DMS153 treated with DMSO at 0.1 percent for 48 hours (cell line): ENCODE results near the gene UGT1A5.
"Not testable (repeated sequence)": the region's sequence is repeated elsewhere in the genome, so short reads cannot be mapped to it uniquely, and the experiment has no call there.

ENCODE experiments used
- DNase-seq: peaks from one replicate; lab custom pipeline; 2025; ENCODE audit not compliant: unreplicated experiment; lab: John Stamatoyannopoulos, UW

UGT1A5 gene

DNA sequence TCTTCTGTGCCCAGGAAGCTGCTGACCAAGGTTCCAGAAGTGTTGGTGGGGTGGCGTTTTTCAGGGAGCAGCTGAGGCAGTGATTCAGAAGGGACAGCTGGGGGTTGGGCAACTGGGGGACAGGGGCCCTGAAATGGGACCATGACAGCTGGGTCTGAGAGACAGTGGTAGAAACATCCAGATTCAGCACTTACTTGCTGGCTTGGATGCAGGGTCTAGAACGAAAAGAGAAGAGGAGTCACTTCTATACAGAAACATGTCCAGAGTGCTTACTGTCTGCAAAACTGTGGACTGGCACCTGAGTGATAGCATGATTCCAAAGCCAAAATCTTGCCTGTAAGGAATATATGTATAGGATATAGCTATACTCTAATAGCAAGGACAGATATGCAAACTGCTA, 33.1 kb downstream of the UGT1A5 start:
- DNase-seq, result not testable (repeated sequence)

- no peak for DNase-seq
Measured at GRCh38 chr2:233746475-233747282, 34.0 kb downstream of the UGT1A5 start.

- DNase-seq, result no peak
Measured at GRCh38 chr2:233747283-233747544, 34.5 kb downstream of the UGT1A5 start.

GRCh38 chr2:233750689-233751088, 38.0 kb downstream of the UGT1A5 start:
- DNase-seq, result not testable (repeated sequence)

DNA sequence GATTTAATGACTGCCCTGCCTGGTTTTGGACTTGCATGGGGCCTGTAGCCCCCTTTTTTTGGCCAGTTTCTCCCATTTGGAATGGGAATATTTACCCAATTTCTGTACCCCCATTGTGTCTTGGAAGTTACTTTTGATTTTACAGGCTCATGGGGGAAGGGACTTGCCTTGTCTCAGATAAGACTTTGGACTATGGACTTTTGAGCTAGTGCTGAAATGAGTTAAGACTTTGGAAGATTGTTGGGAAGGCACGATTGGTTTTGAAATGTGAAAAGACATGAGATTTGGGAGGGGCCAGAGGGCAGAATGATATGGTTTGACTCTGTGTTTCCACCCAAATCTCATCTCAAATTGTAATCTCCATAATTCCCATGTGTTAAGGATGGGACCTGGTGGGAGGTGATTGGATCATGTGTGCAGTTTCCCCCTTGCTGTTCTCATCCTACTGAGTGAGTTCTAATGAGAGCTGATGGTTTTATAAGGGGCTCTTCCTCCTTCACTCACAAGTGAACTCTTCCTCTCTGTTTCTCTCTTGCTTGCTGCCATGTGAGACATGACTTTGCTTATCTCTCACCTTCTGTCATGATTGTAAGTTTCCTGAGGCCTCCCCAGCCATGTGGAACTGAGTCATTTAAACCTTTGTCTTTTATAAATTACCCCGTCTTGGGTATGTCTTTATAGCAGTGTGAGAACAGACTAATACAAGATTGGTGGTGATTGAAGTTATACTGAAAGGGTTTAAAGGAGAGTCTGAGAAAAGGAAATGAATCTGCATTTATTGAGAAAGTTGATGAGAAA, 38.7 kb downstream of the UGT1A5 start:
- DNase-seq, result not testable (repeated sequence)

DNA sequence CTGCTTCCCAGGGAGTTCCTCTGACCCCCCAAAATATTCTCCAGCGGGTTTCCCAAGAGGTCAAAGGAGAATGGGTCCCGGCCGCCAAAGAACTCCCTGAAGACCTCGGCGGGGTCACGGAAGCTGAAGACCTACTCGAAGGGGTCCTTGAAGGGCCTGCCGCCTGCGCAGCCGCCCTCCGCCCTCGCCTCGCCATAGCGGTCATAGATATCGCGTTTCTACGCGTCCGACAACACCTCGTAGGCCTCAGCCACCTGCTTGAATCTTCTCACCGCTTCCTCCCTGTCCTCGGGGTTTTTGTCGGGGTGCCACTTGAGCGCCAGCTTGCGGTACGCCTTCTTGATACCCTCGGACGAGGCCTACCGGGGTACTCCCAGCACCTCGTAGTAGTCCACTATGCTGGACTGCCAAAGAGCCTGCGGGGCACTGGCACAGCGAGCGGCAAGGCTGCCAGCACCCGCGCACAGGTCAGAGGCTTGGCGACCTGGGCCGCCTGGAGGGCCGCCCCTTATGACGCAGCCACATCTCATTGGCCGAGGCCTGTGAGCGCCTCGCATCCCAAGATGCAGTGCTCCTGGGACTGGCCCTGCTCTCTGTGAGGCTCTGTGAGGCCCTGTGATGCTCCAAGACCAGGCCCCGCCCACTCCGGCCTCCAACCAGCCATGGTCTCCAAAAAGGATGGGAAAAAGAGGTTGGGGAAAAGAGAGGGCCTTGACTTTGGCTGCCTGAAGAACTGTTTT, 42.3 kb downstream of the UGT1A5 start:
- DNase-seq, result no peak

DNA sequence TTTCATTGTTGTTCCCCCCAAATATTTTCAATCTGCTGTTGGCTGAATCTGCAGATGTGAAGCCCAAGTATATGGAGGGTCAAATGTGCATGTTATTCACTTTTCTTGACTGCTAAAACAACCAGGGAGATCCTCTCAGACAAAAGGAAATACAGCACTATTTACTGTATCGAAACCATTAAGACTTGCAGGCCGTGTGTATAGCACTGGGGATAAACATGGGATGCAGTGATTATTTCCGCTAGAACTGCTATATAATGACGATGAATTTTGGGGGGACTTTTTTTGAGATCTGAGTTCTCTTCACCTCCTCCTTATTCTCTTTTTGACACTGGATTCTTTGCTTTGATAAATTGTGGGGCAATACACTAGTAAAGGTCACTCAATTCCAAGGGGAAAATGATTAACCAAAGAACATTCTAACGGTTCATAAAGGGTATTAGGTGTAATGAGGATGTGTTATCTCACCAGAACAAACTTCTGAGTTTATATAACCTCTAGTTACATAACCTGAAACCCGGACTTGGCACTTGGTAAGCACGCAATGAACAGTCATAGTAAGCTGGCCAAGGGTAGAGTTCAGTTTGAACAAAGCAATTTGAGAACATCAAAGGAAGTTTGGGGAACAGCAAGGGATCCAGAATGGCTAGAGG, 43.8 kb downstream of the UGT1A5 start:
- DNase-seq, result no peak

DNA sequence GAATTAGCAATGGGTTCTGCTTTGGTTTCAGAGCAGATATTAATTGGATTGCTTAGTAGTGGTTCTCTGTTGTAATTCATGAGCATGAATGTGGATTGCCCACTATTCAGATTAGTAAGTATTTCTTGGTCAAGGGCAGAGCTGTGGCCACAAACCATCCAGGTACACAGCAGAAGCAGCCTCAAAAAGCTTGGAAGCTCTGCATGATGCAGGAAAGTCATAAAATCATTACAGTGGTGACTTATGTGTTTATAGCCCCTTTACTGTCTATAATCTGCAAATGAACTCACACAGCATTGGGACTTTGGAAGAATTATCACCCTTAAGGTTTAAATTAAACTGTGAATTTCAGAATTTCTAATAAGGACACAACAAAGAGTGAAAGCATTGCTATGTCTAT, 45.4 kb downstream of the UGT1A5 start:
- DNase-seq, result no peak

DNA sequence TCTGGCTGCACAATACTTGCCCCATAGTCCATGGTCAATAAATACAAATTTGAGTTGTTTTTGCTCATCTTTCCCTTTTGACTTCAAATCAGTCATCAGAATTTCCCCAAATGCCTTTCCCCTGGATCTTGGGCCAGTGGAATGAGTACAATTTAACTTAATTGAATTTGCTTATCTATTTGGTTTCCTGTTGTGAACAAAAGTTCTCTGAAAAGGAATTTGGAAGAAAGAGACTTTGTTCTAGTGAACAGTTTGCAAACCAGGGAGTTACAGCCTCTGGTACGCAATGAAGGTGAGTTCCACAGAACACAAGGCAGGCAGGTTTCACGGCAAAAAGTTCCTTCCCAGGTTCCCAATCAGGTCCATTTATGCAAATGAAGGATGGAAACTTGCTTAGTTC, 46.1 kb downstream of the UGT1A5 start:
- no peak for DNase-seq

DNA sequence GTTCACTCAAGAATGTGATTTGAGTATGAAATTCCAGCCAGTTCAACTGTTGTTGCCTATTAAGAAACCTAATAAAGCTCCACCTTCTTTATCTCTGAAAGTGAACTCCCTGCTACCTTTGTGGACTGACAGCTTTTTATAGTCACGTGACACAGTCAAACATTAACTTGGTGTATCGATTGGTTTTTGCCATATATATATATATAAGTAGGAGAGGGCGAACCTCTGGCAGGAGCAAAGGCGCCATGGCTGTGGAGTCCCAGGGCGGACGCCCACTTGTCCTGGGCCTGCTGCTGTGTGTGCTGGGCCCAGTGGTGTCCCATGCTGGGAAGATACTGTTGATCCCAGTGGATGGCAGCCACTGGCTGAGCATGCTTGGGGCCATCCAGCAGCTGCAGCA, 47.3 kb downstream of the UGT1A5 start, which contains the start of gene UGT1A1:
Gene UGT1A1, plus strand, starts transcription at position 228 of the 400 bp plus-strand sequence. Its CDS starts 18 bp downstream, at position 246.
- no peak for DNase-seq

DNA sequence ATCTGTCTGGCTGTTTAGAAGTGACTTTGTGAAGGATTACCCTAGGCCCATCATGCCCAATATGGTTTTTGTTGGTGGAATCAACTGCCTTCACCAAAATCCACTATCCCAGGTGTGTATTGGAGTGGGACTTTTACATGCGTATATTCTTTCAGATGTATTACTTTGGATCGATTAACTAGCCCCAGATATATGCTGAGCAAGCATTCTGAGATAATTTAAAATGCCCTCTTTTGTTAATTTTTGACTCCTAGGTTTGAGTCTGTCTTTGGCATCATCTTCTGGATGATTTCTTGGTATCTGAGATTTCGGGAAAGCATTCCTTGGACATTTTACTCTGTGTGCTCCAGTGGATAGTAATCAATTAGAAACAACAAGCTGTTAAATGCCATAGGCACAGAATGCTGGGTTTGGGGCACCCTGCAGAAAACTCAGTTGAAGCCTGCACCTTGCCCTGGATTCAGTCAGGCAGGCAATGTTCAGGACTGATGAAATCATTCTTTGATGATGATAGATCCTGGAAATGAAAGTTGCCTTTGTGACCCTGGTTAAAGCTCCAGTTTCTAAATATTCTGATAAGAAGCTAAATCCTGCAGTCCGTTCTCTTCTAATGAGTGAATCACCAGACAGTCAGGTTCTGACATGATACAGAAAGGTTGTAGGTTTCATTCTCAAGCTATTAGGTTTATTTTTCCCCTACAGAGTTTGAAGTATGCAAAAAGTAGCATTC, 48.5 kb downstream of the UGT1A5 start:
- DNase-seq, result no peak

- DNase-seq, result no peak
Measured at GRCh38 chr2:233764264-233764663, 51.6 kb downstream of the UGT1A5 start.

DNA sequence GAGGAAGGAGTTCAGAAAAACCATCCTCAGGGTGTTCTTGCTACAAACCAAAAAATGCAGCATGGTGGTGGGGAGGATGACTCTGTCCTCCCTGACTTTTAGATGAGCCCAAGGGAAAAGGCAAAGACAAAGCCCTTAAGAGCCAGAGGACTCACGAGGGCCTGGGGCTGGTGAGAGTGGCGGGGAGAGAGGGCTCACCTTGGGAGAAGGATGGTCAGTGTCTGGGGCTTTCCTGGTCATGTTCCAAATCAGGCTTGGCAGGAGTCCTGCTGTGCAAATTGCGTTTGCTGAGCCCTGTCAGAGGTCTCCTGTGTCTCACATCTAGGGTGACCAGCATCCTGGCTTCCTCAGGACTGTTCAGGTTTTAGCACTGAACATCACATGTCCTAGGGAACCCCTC, 52.1 kb downstream of the UGT1A5 start:
- DNase-seq, result no peak

DNA sequence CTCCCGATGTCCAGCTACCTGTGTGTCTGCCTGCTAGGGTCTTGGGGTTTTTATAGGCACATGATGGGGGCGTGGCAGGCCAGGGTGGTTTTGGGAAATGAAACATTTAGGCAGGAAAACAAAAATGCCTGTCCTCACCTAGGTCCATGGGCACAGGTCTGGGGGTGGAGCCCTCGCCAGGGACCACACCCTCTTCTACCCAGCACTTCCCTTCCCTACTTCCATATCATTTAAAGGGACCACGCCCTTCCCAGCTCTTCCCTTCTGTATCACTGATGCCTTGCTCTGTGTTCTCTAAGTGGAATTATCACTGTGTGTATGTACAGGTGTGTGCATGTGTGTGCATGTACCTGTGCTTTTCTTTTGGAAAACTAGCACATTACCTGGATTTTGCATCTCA, 53.7 kb downstream of the UGT1A5 start:
- no peak for DNase-seq

GRCh38 chr2:233768076-233768475, 55.4 kb downstream of the UGT1A5 start:
- no peak for DNase-seq

GRCh38 chr2:233769260-233769659, 56.6 kb downstream of the UGT1A5 start:
- DNase-seq, result no peak

DNA sequence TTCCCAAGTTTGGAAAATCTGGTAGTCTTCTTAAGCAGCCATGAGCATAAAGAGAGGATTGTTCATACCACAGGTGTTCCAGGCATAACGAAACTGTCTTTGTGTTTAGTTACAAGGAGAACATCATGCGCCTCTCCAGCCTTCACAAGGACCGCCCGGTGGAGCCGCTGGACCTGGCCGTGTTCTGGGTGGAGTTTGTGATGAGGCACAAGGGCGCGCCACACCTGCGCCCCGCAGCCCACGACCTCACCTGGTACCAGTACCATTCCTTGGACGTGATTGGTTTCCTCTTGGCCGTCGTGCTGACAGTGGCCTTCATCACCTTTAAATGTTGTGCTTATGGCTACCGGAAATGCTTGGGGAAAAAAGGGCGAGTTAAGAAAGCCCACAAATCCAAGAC, 59.4 kb downstream of the UGT1A5 start:
- no peak for DNase-seq

GRCh38 chr2:233772583-233772982, 59.9 kb downstream of the UGT1A5 start:
- DNase-seq, result no peak

GRCh38 chr2:233773854-233774253, 61.1 kb downstream of the UGT1A5 start:
- no peak for DNase-seq

- DNase-seq, result no peak
Measured at GRCh38 chr2:233775414-233775813, 62.7 kb downstream of the UGT1A5 start.

GRCh38 chr2:233778030-233778429, 65.3 kb downstream of the UGT1A5 start, which contains the start of gene MROH2A:
TSS of gene MROH2A (plus strand) at chr2:233778330. CDS start at chr2:233779359, 1,029 bp downstream.
- no peak for DNase-seq
